Activated naive CD8-positive, alpha-beta T cell treated with anti-CD3 and anti-CD28 coated beads for 36 hours (primary cell): ENCODE data around the gene ARHGEF11. TPM values are rescaled to one million over a fixed set of nuclear protein-coding genes. Genes with fewer than 3 reads are reported as not detected.
A peak's percentile ranks its signal among the peaks of the same experiment; 100 is the strongest.

ENCODE experiments used
- DNase-seq: peaks from one replicate; pipeline ENCODE4 v3.0.0; 2021
- H3K27ac Mint-ChIP-seq: one replicate; pipeline ENCODE4 v1.8.0; 2022; ENCODE audit warnings: mild to moderate bottlenecking, moderate library complexity, mixed read lengths
- H3K27me3 Mint-ChIP-seq: one replicate; pipeline ENCODE4 v1.8.0; 2022; ENCODE audit warnings: mild to moderate bottlenecking, mixed read lengths
- H3K36me3 Mint-ChIP-seq: one replicate; pipeline ENCODE4 v1.8.0; 2021; ENCODE audit warnings: mild to moderate bottlenecking, mixed read lengths
- H3K4me1 Mint-ChIP-seq: one replicate; pipeline ENCODE4 v1.8.0; 2021; ENCODE audit warnings: mixed read lengths
- H3K4me3 Mint-ChIP-seq: one replicate; pipeline ENCODE4 v1.8.0; 2022; ENCODE audit warnings: mild to moderate bottlenecking, moderate library complexity, mixed read lengths
- H3K9me3 Mint-ChIP-seq: one replicate; pipeline ENCODE4 v1.8.0; 2022; ENCODE audit warnings: mixed read lengths
- total RNA-seq, 2 experiments: library from RNA; stranded (reverse); gene quantifications; one replicate each; pipeline ENCODE4 v1.2.3, GENCODE V29; 2021

Gene ARHGEF11
- total RNA-seq, 2 experiments from 2014 or later, result 2.8 to 3.3 TPM

GRCh38 chr1:156999596-157000320 lies 45.8 kb downstream of the ARHGEF11 start:
- Mint-ChIP-seq H3K4me1 (no peaks in the 10 kb centered on the region), H3K4me3 (no peak overlapping the region), H3K36me3 (no peaks in the 10 kb centered on the region), H3K27me3 (peaks cover 13% of the 10 kb centered on the region), H3K27ac (no peak overlapping the region), H3K9me3 (no peaks in the 10 kb centered on the region)
- DNase-seq, result no peak

GRCh38 chr1:156998840-156999500 lies 46.6 kb downstream of the ARHGEF11 start:
- no peak overlapping the region for H3K4me3 Mint-ChIP-seq

GRCh38 chr1:156998301-156998700 lies 47.2 kb downstream of the ARHGEF11 start:
- Mint-ChIP-seq H3K9me3 (no peaks in the 10 kb centered on the region), H3K36me3 (no peaks in the 10 kb centered on the region), H3K4me1 (no peaks in the 10 kb centered on the region), H3K27me3 (peaks cover 9% of the 10 kb centered on the region), H3K27ac (no peak overlapping the region), H3K4me3 (no peak overlapping the region)
- DNase-seq, result no peak

More at GRCh38 chr1:156998840-156999500, 46.6 kb downstream of the ARHGEF11 start:
- DNase-seq, result no peak
- H3K27me3 Mint-ChIP-seq, result peaks cover 10% of the 10 kb centered on the region
- no peaks in the 10 kb centered on the region for H3K4me1 Mint-ChIP-seq
- no peak overlapping the region for H3K27ac Mint-ChIP-seq
- H3K36me3 Mint-ChIP-seq, result no peaks in the 10 kb centered on the region
- no peaks in the 10 kb centered on the region for H3K9me3 Mint-ChIP-seq

- H3K27ac Mint-ChIP-seq, result no peak overlapping the region
- no peaks in the 10 kb centered on the region for H3K4me1 Mint-ChIP-seq
- H3K4me3 Mint-ChIP-seq, result no peak overlapping the region
- peaks cover 9% of the 10 kb centered on the region for H3K27me3 Mint-ChIP-seq
- no peaks in the 10 kb centered on the region for H3K9me3 Mint-ChIP-seq
- DNase-seq, result no peak
- no peaks in the 10 kb centered on the region for H3K36me3 Mint-ChIP-seq
These were observed 50.1 kb downstream of the ARHGEF11 start for GRCh38 chr1:156995412-156995811.

- Mint-ChIP-seq H3K27ac (no peak overlapping the region), H3K27me3 (peaks cover 9% of the 10 kb centered on the region), H3K4me1 (no peaks in the 10 kb centered on the region), H3K36me3 (no peaks in the 10 kb centered on the region), H3K9me3 (no peaks in the 10 kb centered on the region), H3K4me3 (no peak overlapping the region)
- DNase-seq, result no peak
These were observed 51.3 kb downstream of the ARHGEF11 start for GRCh38 chr1:156994277-156994676.

GRCh38 chr1:156993426-156994147 lies 52.0 kb downstream of the ARHGEF11 start:
- H3K27me3 Mint-ChIP-seq, result peaks cover 9% of the 10 kb centered on the region
- H3K4me3 Mint-ChIP-seq, result no peak overlapping the region
- no peaks in the 10 kb centered on the region for H3K36me3 Mint-ChIP-seq
- H3K9me3 Mint-ChIP-seq, result no peaks in the 10 kb centered on the region
- H3K27ac Mint-ChIP-seq, result no peak overlapping the region
- H3K4me1 Mint-ChIP-seq, result no peaks in the 10 kb centered on the region
- no peak for DNase-seq

- Mint-ChIP-seq H3K27ac (no peak overlapping the region), H3K4me1 (no peaks in the 10 kb centered on the region), H3K4me3 (no peak overlapping the region), H3K36me3 (no peaks in the 10 kb centered on the region), H3K27me3 (peaks cover 4% of the 10 kb centered on the region), H3K9me3 (no peaks in the 10 kb centered on the region)
- DNase-seq, result no peak
These were observed 53.3 kb downstream of the ARHGEF11 start for GRCh38 chr1:156992215-156992614.

- Mint-ChIP-seq H3K27me3 (no peaks in the 10 kb centered on the region), H3K9me3 (no peaks in the 10 kb centered on the region), H3K36me3 (no peaks in the 10 kb centered on the region), H3K4me1 (no peaks in the 10 kb centered on the region), H3K4me3 (no peak overlapping the region), H3K27ac (no peak overlapping the region)
- no peak for DNase-seq
These were observed 57.8 kb downstream of the ARHGEF11 start for GRCh38 chr1:156987715-156988114.

GRCh38 chr1:156980551-156980950 lies 65.0 kb downstream of the ARHGEF11 start:
- Mint-ChIP-seq H3K27ac (no peak overlapping the region), H3K4me1 (no peaks in the 10 kb centered on the region), H3K4me3 (no peak overlapping the region), H3K9me3 (no peaks in the 10 kb centered on the region), H3K36me3 (no peaks in the 10 kb centered on the region), H3K27me3 (peaks cover 15% of the 10 kb centered on the region)
- no peak for DNase-seq

GRCh38 chr1:156975084-156975483 lies 70.5 kb downstream of the ARHGEF11 start:
- Mint-ChIP-seq H3K4me1 (no peaks in the 10 kb centered on the region), H3K4me3 (no peak overlapping the region), H3K9me3 (no peaks in the 10 kb centered on the region), H3K36me3 (no peaks in the 10 kb centered on the region), H3K27ac (no peak overlapping the region), H3K27me3 (peaks cover 15% of the 10 kb centered on the region)
- no peak for DNase-seq

GRCh38 chr1:156973417-156973816 lies 72.1 kb downstream of the ARHGEF11 start:
- no peaks in the 10 kb centered on the region for H3K4me1 Mint-ChIP-seq
- peaks cover 12% of the 10 kb centered on the region for H3K27me3 Mint-ChIP-seq

GRCh38 chr1:156970017-156970416 lies 75.5 kb downstream of the ARHGEF11 start:
- Mint-ChIP-seq H3K4me1 (no peaks in the 10 kb centered on the region), H3K27me3 (no peaks in the 10 kb centered on the region), H3K9me3 (no peaks in the 10 kb centered on the region), H3K36me3 (no peaks in the 10 kb centered on the region), H3K27ac (no peak overlapping the region), H3K4me3 (no peak overlapping the region)
- DNase-seq, result no peak

More at GRCh38 chr1:156973417-156973816, 72.1 kb downstream of the ARHGEF11 start:
- no peaks in the 10 kb centered on the region for H3K36me3 Mint-ChIP-seq
- DNase-seq, result no peak
- no peaks in the 10 kb centered on the region for H3K9me3 Mint-ChIP-seq
- no peak overlapping the region for H3K27ac Mint-ChIP-seq
- no peak overlapping the region for H3K4me3 Mint-ChIP-seq

- no peak overlapping the region for H3K4me3 Mint-ChIP-seq
- no peaks in the 10 kb centered on the region for H3K4me1 Mint-ChIP-seq
- H3K9me3 Mint-ChIP-seq, result no peaks in the 10 kb centered on the region
- H3K36me3 Mint-ChIP-seq, result no peaks in the 10 kb centered on the region
- no peaks in the 10 kb centered on the region for H3K27me3 Mint-ChIP-seq
- no peak for DNase-seq
- no peak overlapping the region for H3K27ac Mint-ChIP-seq
These were observed 76.0 kb downstream of the ARHGEF11 start for GRCh38 chr1:156969496-156969895.

- Mint-ChIP-seq H3K9me3 (no peaks in the 10 kb centered on the region), H3K36me3 (no peaks in the 10 kb centered on the region), H3K4me1 (peaks cover 22% of the 10 kb centered on the region), H3K27me3 (no peaks in the 10 kb centered on the region), H3K4me3 (no peak overlapping the region), H3K27ac (no peak overlapping the region)
- no peak for DNase-seq
These were observed 81.1 kb downstream of the ARHGEF11 start for GRCh38 chr1:156964441-156964840.

- peak; percentile 15 for DNase-seq
- Mint-ChIP-seq H3K4me3 (peak overlapping the region; percentile 71), H3K9me3 (no peaks in the 10 kb centered on the region), H3K4me1 (peaks cover 22% of the 10 kb centered on the region), H3K36me3 (no peaks in the 10 kb centered on the region), H3K27ac (peak overlapping the region; percentile 65), H3K27me3 (no peaks in the 10 kb centered on the region)
These were observed 81.9 kb downstream of the ARHGEF11 start for GRCh38 chr1:156963621-156964020.
